Measurements from ENCODE around the gene TM6SF1.

DNA sequence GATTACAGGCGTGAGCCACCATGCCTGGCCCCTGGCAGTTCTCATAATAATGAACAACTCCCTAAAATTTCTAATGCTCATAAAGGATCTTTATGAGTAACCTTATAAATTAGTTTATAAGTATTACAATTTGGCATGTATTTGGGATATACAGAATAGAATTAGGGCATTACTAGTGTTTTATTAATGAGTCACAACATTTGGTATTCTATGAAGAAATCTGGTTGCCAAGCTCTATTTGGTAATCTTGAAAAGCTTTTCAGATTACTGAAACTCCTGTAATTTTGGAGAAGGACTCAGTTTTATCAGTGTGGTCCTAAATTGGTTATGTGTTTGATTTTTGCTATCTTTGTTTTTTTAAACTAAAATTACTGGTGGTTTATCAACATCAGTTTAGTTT lies 45.8 kb downstream of the TM6SF1 start:
- no peak for TF ChIP-seq FOXK2 (IDR thresholded peaks at IDR 0.05)
- TF ChIP-seq HDGF (IDR thresholded peaks at IDR 0.05; ENCODE audit: borderline replicate concordance), result no peak
- TF ChIP-seq ARNT (IDR thresholded peaks at IDR 0.05), result no peak
- TF ChIP-seq FOXM1 (IDR thresholded peaks at IDR 0.05; ENCODE audit: borderline replicate concordance), result no peak
- no peak for TF ChIP-seq BHLHE40 (IDR thresholded peaks at IDR 0.05; ENCODE audit: borderline replicate concordance)
- no peak for TF ChIP-seq L3MBTL2 (conservative IDR thresholded peaks at IDR 0.05)
- TF ChIP-seq SP1 (IDR thresholded peaks at IDR 0.05), result no peak
- no peak for TF ChIP-seq SUZ12 (IDR thresholded peaks at IDR 0.05)

All from HEK293T (cell line).